ENCODE results near the gene CCNK.

DNA sequence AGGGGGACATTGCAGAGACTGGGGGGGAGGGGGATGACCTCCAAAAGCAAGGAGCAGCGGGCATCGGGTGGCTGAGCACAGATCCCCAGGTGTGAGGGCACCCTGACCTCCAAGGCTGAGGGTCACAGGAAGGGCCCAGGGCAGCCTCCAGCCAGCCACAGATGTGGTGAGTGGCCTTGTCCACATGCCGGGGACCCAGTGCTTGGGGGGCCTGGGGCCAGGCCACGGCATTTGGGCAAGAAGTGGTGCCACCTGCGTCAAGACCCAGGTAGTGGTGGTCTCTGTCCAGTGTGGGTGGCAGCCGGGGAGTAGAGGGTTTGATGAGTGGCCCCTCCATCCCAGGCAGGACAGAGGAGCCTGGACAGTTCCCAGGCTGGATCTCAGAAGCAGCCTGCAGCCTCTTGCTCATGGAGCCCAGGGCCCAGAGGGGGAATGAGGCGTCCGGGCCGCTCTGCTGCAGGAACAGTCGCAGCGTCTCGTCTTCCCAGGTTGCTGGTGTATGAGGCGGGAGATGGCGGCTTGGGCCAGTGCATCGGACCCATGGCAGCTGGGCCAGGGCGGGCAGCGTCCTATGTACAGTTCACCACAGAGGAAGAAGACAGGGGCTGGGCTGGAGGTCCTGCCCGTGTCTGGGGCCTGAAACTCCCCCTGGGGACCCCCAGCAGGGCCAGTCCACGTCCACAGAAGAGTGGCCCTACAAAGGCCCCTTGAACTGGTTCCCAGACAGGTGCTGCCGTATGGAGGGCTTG is 33.5 kb downstream of the CCNK start:
- TF ChIP-seq, protein P1, sequence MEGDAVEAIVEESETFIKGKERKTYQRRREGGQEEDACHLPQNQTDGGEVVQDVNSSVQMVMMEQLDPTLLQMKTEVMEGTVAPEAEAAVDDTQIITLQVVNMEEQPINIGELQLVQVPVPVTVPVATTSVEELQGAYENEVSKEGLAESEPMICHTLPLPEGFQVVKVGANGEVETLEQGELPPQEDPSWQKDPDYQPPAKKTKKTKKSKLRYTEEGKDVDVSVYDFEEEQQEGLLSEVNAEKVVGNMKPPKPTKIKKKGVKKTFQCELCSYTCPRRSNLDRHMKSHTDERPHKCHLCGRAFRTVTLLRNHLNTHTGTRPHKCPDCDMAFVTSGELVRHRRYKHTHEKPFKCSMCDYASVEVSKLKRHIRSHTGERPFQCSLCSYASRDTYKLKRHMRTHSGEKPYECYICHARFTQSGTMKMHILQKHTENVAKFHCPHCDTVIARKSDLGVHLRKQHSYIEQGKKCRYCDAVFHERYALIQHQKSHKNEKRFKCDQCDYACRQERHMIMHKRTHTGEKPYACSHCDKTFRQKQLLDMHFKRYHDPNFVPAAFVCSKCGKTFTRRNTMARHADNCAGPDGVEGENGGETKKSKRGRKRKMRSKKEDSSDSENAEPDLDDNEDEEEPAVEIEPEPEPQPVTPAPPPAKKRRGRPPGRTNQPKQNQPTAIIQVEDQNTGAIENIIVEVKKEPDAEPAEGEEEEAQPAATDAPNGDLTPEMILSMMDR (conservative IDR thresholded peaks at IDR 0.05) = no peak
- no peak for TF ChIP-seq ZFX (IDR thresholded peaks at IDR 0.05)

Measured in C4-2B (cell line).